Heart right ventricle (tissue), 16 donors: ENCODE results near the gene HDDC3. TPM values are rescaled to one million over a fixed set of nuclear protein-coding genes. Genes with fewer than 3 reads are reported as not detected.

ENCODE experiments used
- ATAC-seq, 8 donors: fragments of 200-7000 bp; cut with Tn5 transposase; one replicate each; pipeline ENCODE4 v1.9.1; 2020; ENCODE audit warnings: mild to moderate bottlenecking in 8 of 8, moderate library complexity in 8 of 8, moderate number of reproducible peaks in 1 of 8
- DNase-seq, 2 donors: peaks; one replicate each; pipeline ENCODE4 v3.0.0-alpha.2; 2020
- H3K27ac ChIP-seq, 10 donors: fragments of 200-600 bp; sonication (generic) in 2 of 10; one replicate each; pipeline versions ENCODE4 v1.5.0 to v1.8.0; 2020 to 2022; ENCODE audit warnings: mild to moderate bottlenecking in 3 of 10
- H3K27me3 ChIP-seq, 7 donors: fragments of 200-600 bp; one replicate each; pipeline ENCODE4 v1.8.0; 2021 to 2022; ENCODE audit warnings: mild to moderate bottlenecking in 2 of 7
- H3K36me3 ChIP-seq, 9 donors: fragments of 200-600 bp; sonication (generic) in 1 of 9; one replicate each; pipeline versions ENCODE4 v1.5.0 to v1.8.0; 2020 to 2022; ENCODE audit warnings: mild to moderate bottlenecking in 2 of 9
- H3K4me1 ChIP-seq, 9 donors: fragments of 200-600 bp; sonication (generic) in 1 of 9; one replicate each; pipeline versions ENCODE4 v1.5.0 to v1.8.0; 2020 to 2022; ENCODE audit warnings: mild to moderate bottlenecking in 4 of 9
- H3K4me3 ChIP-seq, 10 donors: fragments of 200-600 bp; sonication (generic) in 2 of 10; one replicate each; pipeline versions ENCODE4 v1.5.0 to v1.8.0; 2020 to 2022; ENCODE audit warnings: mild to moderate bottlenecking in 7 of 10, moderate library complexity in 2 of 10
- H3K9me3 ChIP-seq, 11 donors: fragments of 200-600 bp in 10 of 11; sonication (generic) in 2 of 11; one replicate each; pipeline versions ENCODE4 v1.5.0 to v1.8.0; 2013 to 2022; ENCODE audit warnings: mild to moderate bottlenecking in 2 of 11, control low read depth in 1 of 11, moderate library complexity in 1 of 11
- WGBS, 2 donors: extraction: QIAGEN DNeasy Blood & Tissue Kit; methylation state at CpG; one replicate each; pipeline ENCODE4 v1.1.7; 2013; ENCODE audit warnings: inconsistent platforms in 1 of 2; 5-methylcytosine and 5-hydroxymethylcytosine counted together
- intact Hi-C, 10 donors: fragments of 100-400 bp; cut with DNase I; formaldehyde crosslinking; loops; one replicate each; pipeline versions ENCODE4 v1.11.1 to v1.14.2; 2022
- polyA plus RNA-seq, 2 donors: library from polyadenylated mRNA; stranded (reverse); fragments of 200-250 nt; gene quantifications; one replicate each; pipeline ENCODE4 v1.2.3, GENCODE V29; 2013
- total RNA-seq, 10 donors: library from RNA; stranded (reverse); fragmentation: NEBNext Ultra II Directional in 3 of 10; extraction: Animal tissue kit (Norgen Biotek cat#: 25700) in 3 of 10; gene quantifications; one replicate each; pipeline versions ENCODE4 v1.2.1 to v1.2.4, GENCODE V29; 2021 to 2023
- TF ChIP-seq, protein P1 (sequence below), 9 donors: fragments of 200-600 bp; sonication (generic) in 2 of 9; IDR thresholded peaks; one replicate each; pipeline versions ENCODE4 v1.5.0 to v1.8.0; 2021 to 2022; ENCODE audit warnings: antibody characterized with exemption in 9 of 9, mild to moderate bottlenecking in 5 of 9, moderate library complexity in 1 of 9
- donor health status: Arrhythmogenic right ventricular cardiomyopathy.
- donor health status: ischemic (EF 13 %, LVEDD 7.1; RV severe dilation, severe dysfunction).
- donor health status: healthy with polysubstance abuse.
- donor health status: DM: no; HTN: yes; CAD: no.
- donor health status: DM: no; HTN: no; CAD: no.
- donor health status: ischemic (EF 25% LVEDD 6.9; RV normal size, moderate dysfunction).
- donor health status: ischemic (EF 25% LVEDD 5.7; RV mildly dilated, moderate dysfunction).
- donor health status: healthy.
- donor health status: DM: yes; HTN: yes; CAD: no.
- donor health status: Ischemic cardiomyopathy.
- donor health status: ischemic (EF 35%, LVEDD 5.7; RV mildly dilated, moderate dysfunction).
- donor health status: nonischemic (EF 11% LVEDD 7.7; RV severe dilation, severe dysfunction).
- donor health status: DM: yes; HTN: yes; CAD: no.
- donor health status: PGD.
- donor health status: ischemic (EF 29% LVEDD 5.4; RV normal size, mild dysfunction).
- donor health status: nonischemic (EF 23%, LVEDD 6.1; RV moderate dilation, normal function).

The HDDC3 gene
- total and polyA plus RNA-seq, 12 donors = 10.7 to 18.2 (median 14.7) TPM

DNA sequence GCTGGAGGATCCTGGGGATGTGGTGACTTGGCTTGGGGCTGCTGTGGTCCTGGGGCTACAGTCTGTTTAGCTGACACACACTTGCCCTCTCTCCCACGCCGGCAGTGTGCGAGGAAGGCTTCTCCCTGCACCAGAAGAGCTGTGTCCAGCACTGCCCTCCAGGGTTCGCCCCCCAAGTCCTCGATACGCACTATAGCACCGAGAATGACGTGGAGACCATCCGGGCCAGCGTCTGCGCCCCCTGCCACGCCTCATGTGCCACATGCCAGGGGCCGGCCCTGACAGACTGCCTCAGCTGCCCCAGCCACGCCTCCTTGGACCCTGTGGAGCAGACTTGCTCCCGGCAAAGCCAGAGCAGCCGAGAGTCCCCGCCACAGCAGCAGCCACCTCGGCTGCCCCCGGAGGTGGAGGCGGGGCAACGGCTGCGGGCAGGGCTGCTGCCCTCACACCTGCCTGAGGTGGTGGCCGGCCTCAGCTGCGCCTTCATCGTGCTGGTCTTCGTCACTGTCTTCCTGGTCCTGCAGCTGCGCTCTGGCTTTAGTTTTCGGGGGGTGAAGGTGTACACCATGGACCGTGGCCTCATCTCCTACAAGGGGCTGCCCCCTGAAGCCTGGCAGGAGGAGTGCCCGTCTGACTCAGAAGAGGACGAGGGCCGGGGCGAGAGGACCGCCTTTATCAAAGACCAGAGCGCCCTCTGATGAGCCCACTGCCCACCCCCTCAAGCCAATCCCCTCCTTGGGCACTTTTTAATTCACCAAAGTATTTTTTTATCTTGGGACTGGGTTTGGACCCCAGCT is 51.0 kb downstream of the HDDC3 start:
- H3K9me3 ChIP-seq = no peaks in the 10 kb centered on the region
- no peak for ATAC-seq
- no peaks in the 10 kb centered on the region for H3K27me3 ChIP-seq
- peaks cover 11 to 40% (median 32%) of the 10 kb centered on the region in 9 donors for H3K4me1 ChIP-seq
- WGBS, 2 donors = 87 to 88% methylated on average over 34 to 35 of the region's 35 CpGs
- no peak for DNase-seq
- peaks cover 5 to 69% (median 50%) of the 10 kb centered on the region in 9 donors for H3K36me3 ChIP-seq
- H3K27ac ChIP-seq = peak overlapping the region in 2 of 10 donors; percentile 99 to 100
- no peak overlapping the region for H3K4me3 ChIP-seq
- intact Hi-C loops = loop anchor here in 4 of 10 donors (10.0 kb wide), 3 partner anchors 167 to 387 kb away; partner anchors contain the start of genes BLM (in 2 of the 4) and CRTC3 (in 1 of the 4)
- TF ChIP-seq, protein P1, sequence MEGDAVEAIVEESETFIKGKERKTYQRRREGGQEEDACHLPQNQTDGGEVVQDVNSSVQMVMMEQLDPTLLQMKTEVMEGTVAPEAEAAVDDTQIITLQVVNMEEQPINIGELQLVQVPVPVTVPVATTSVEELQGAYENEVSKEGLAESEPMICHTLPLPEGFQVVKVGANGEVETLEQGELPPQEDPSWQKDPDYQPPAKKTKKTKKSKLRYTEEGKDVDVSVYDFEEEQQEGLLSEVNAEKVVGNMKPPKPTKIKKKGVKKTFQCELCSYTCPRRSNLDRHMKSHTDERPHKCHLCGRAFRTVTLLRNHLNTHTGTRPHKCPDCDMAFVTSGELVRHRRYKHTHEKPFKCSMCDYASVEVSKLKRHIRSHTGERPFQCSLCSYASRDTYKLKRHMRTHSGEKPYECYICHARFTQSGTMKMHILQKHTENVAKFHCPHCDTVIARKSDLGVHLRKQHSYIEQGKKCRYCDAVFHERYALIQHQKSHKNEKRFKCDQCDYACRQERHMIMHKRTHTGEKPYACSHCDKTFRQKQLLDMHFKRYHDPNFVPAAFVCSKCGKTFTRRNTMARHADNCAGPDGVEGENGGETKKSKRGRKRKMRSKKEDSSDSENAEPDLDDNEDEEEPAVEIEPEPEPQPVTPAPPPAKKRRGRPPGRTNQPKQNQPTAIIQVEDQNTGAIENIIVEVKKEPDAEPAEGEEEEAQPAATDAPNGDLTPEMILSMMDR (IDR thresholded peaks at IDR 0.05) = no peak

DNA sequence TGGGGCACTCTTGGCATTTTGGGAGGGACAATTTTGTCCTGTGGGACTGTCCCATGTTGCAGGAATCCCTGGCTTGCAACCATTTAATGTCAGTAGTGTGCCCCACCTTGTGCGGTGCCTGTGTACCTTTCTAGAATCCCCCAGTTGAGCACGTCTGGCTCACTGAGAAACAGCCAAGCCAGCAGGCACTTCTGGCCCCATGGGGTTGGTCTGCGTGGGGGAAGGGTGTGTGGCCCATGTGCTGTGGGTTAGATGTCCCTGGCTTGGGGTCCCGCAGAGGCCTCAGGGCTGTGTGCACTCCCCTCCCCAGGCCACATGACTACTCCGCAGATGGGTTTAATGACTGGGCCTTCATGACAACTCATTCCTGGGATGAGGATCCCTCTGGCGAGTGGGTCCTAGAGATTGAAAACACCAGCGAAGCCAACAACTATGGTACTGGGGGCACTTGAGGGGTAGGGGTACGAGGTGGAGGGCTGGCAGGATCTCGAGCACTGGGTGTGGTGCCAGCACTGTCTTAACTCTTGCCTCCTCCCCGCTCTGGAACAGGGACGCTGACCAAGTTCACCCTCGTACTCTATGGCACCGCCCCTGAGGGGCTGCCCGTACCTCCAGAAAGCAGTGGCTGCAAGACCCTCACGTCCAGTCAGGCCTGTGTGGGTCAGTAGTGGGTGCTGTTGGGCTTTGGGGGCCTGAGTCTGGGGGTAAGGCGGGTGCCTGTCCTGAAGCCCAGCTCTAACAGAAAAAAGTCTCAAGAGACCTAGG is 51.8 kb downstream of the HDDC3 start:
- WGBS, 2 donors = 86% methylated on average over 16 of the region's 16 CpGs
- DNase-seq (no peak), ATAC-seq (no peak)
- intact Hi-C loops = loop anchor here in 4 of 10 donors (10.0 kb wide), 3 partner anchors 166 to 386 kb away; partner anchors contain the start of genes BLM (in 2 of the 4) and CRTC3 (in 1 of the 4)
- no peak overlapping the region for H3K27ac ChIP-seq
- peaks cover 10 to 32% (median 24%) of the 10 kb centered on the region in 9 donors for H3K4me1 ChIP-seq
- H3K4me3 ChIP-seq = no peak overlapping the region
- TF ChIP-seq, protein P1 (IDR thresholded peaks at IDR 0.05) = no peak
- H3K36me3 ChIP-seq = peaks cover 5 to 76% (median 59%) of the 10 kb centered on the region in 9 donors
- H3K27me3 ChIP-seq = no peaks in the 10 kb centered on the region
- H3K9me3 ChIP-seq = no peaks in the 10 kb centered on the region

Other genes with a start within 250 kb of the HDDC3 start
- 10 to 100 TPM in 4 of 10 donors, 1 to 10 TPM in 6; 3.5 to 35.0 (median 7.9) TPM for gene BLM, start 215.2 kb downstream of the HDDC3 start, total RNA-seq
- gene BLM, start 215.2 kb downstream of the HDDC3 start, polyA plus RNA-seq = 10 to 100 TPM in 1 of 2 donors, 1 to 10 TPM in 1; 5.8 to 15.4 TPM
- gene FURIN, start 64.0 kb downstream of the HDDC3 start, total RNA-seq = 10 to 100 TPM; 35.1 to 82.5 (median 40.9) TPM
- 10 to 100 TPM; 29.5 to 77.1 TPM for gene FURIN, start 64.0 kb downstream of the HDDC3 start, polyA plus RNA-seq
- gene FES, start 48.0 kb downstream of the HDDC3 start, total RNA-seq = 10 to 100 TPM in 8 of 10 donors, 1 to 10 TPM in 2; 8.6 to 27.7 (median 11.5) TPM
- 10 to 100 TPM; 17.7 to 23.3 TPM for gene FES, start 48.0 kb downstream of the HDDC3 start, polyA plus RNA-seq
- gene MAN2A2, start 29.2 kb downstream of the HDDC3 start, total RNA-seq = 100 to 1,000 TPM in 4 of 10 donors, 10 to 100 TPM in 6; 78.3 to 157 (median 98.1) TPM
- gene MAN2A2, start 29.2 kb downstream of the HDDC3 start, polyA plus RNA-seq = 10 to 100 TPM; 24.8 to 84.5 TPM
- 10 to 100 TPM; 19.2 to 28.0 (median 24.7) TPM for gene UNC45A, start 2.7 kb upstream of the HDDC3 start, total RNA-seq
- gene UNC45A, start 2.7 kb upstream of the HDDC3 start, polyA plus RNA-seq = 10 to 100 TPM; 26.0 to 26.4 TPM
- gene RCCD1, start 22.3 kb upstream of the HDDC3 start, total RNA-seq = 10 to 100 TPM in 1 of 10 donors, 1 to 10 TPM in 9; 5.5 to 11.8 (median 7.6) TPM
- 1 to 10 TPM; 6.0 to 8.3 TPM for gene RCCD1, start 22.3 kb upstream of the HDDC3 start, polyA plus RNA-seq
- gene PRC1, start 62.0 kb upstream of the HDDC3 start, total RNA-seq = 10 to 100 TPM in 1 of 10 donors, 1 to 10 TPM in 9; 2.1 to 16.2 (median 4.4) TPM
- 1 to 10 TPM; 4.6 to 4.8 TPM for gene PRC1, start 62.0 kb upstream of the HDDC3 start, polyA plus RNA-seq
- gene VPS33B, start 90.0 kb upstream of the HDDC3 start, total RNA-seq = 10 to 100 TPM in 1 of 10 donors, 1 to 10 TPM in 9; 3.7 to 10.4 (median 5.5) TPM
- 1 to 10 TPM; 7.2 to 8.8 TPM for gene VPS33B, start 90.0 kb upstream of the HDDC3 start, polyA plus RNA-seq
- gene SV2B, start 167.7 kb upstream of the HDDC3 start, total RNA-seq = 10 to 100 TPM in 1 of 10 donors, 1 to 10 TPM in 8, under 1 TPM in 1; 0.60 to 15.7 (median 2.1) TPM
- gene SV2B, start 167.7 kb upstream of the HDDC3 start, polyA plus RNA-seq = under 1 TPM; 0.29 to 0.35 TPM